Endodermal cell (in vitro differentiated cells): ENCODE data around the gene LIPT2. TPM values are rescaled to one million over a fixed set of nuclear protein-coding genes. Genes with fewer than 3 reads are reported as not detected.

Source experiments
- DNase-seq: peaks from one replicate; pipeline ENCODE4 v3.0.0-alpha.2; 2017
- H3K27ac ChIP-seq: 2 replicates; pipeline ENCODE4 v1.5.1; 2013; ENCODE audit warnings: mild to moderate bottlenecking, low read depth, low read length, moderate library complexity
- H3K27me3 ChIP-seq: 2 replicates; pipeline ENCODE4 v1.6.1; 2013; ENCODE audit warnings: mild to moderate bottlenecking, low read length, moderate library complexity; ENCODE audit not compliant: insufficient read depth, control insufficient read depth, poor library complexity, severe bottlenecking
- H3K36me3 ChIP-seq: 2 replicates; pipeline ENCODE4 v1.7.0; 2013; ENCODE audit warnings: mild to moderate bottlenecking, low read length, moderate library complexity; ENCODE audit not compliant: control insufficient read depth, insufficient read depth
- H3K4me1 ChIP-seq: one replicate; pipeline ENCODE4 v1.7.0; 2013; ENCODE audit warnings: low read length; ENCODE audit not compliant: control insufficient read depth, insufficient read depth
- H3K4me3 ChIP-seq: 2 replicates; pipeline ENCODE4 v1.5.1; 2013; ENCODE audit warnings: mild to moderate bottlenecking, low read length, moderate library complexity
- H3K9ac ChIP-seq: 2 replicates; pipeline ENCODE4 v1.6.1; 2013; ENCODE audit warnings: mild to moderate bottlenecking, low read length, moderate library complexity; ENCODE audit not compliant: poor library complexity, severe bottlenecking; ENCODE audit errors: extremely low read depth
- H3K9me3 ChIP-seq: 2 replicates; pipeline ENCODE4 v1.6.1; 2013; ENCODE audit warnings: mild to moderate bottlenecking, low read length, moderate library complexity; ENCODE audit not compliant: control insufficient read depth
- H3K27ac Mint-ChIP-seq: 2 replicates; pipeline ENCODE4 v1.8.0; 2020; ENCODE audit warnings: mixed read lengths
- H3K27me3 Mint-ChIP-seq: 2 replicates; pipeline ENCODE4 v1.8.0; 2021; ENCODE audit warnings: mild to moderate bottlenecking, mixed read lengths; ENCODE audit not compliant: insufficient read depth
- H3K36me3 Mint-ChIP-seq: 2 replicates; pipeline ENCODE4 v1.8.0; 2020; ENCODE audit warnings: low read depth, mixed read lengths
- H3K4me1 Mint-ChIP-seq: 2 replicates; pipeline ENCODE4 v1.8.0; 2020; ENCODE audit warnings: mixed read lengths
- H3K4me3 Mint-ChIP-seq: 2 replicates; pipeline ENCODE4 v1.8.0; 2020; ENCODE audit warnings: mild to moderate bottlenecking, moderate library complexity, mixed read lengths
- H3K9me3 Mint-ChIP-seq: 2 replicates; pipeline ENCODE4 v1.8.0; 2020; ENCODE audit warnings: mild to moderate bottlenecking, mixed read lengths
- CTCF ChIP-seq: fragments of 200-600 bp; sonication (generic); conservative IDR thresholded peaks from 2 replicates; pipeline ENCODE4 v1.5.0; 2021; ENCODE audit warnings: antibody characterized with exemption, mild to moderate bottlenecking
- WGBS, 2 experiments: methylation state at CpG; one replicate each; pipeline versions ENCODE4 v1.1.5 to v1.1.7; 2013; ENCODE audit warnings: missing lambda C conversion rate in 2 of 2, mixed read lengths in 1 of 2; ENCODE audit not compliant: insufficient coverage in 1 of 2, insufficient read length in 1 of 2; 5-methylcytosine and 5-hydroxymethylcytosine counted together
- total RNA-seq, 2 donors: library from RNA; stranded (reverse); fragmentation: NEBNext Ultra II Directional in 1 of 2; extraction: Animal tissue kit (Norgen Biotek cat#: 25700) in 1 of 2; gene quantifications; 2 replicates in 1 of 2; 3 replicates in 1 of 2; pipeline ENCODE4 v1.2.1, GENCODE V29; 2021

The LIPT2 gene
- total RNA-seq, 2 donors from 2014 or later, result 6.7 to 9.4 TPM

DNA sequence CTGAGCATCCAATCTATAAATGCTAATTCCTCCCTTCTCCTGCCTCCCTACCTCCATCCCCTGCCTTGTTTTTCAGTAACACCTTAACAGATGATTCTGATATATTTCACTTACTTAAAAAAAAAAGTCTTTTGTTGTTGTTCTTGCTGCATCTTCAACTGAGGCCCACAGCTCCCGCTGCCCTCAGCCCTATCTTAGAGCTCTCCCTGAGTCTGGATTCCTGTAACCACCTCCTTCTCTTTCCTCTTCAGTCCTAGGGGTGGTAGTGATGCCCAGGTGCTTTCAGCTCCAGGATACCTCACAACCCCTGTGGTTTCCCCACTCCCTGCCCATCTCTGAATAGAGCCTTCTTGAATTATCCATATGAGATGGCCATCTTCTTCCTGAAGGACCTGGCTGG is 22.5 kb downstream of the LIPT2 start:
- H3K27ac Mint-ChIP-seq, result no peak overlapping the region
- DNase-seq, result no peak
- no peak overlapping the region for H3K9ac ChIP-seq
- peaks cover 5% of the 10 kb centered on the region for H3K4me1 ChIP-seq
- no peak overlapping the region for H3K4me3 Mint-ChIP-seq
- H3K36me3 Mint-ChIP-seq, result no peaks in the 10 kb centered on the region
- no peaks in the 10 kb centered on the region for H3K36me3 ChIP-seq
- H3K27me3 ChIP-seq, result no peaks in the 10 kb centered on the region
- no peaks in the 10 kb centered on the region for H3K9me3 Mint-ChIP-seq
- peaks cover 2% of the 10 kb centered on the region for H3K27me3 Mint-ChIP-seq
- WGBS, 2 experiments, result 86% methylated on average over 1 of the region's 1 CpG; no CpG with 5 or more reads in 1 of the 2 experiments
- H3K9me3 ChIP-seq, result no peaks in the 10 kb centered on the region
- no peak for TF ChIP-seq CTCF
- H3K27ac ChIP-seq, result no peak overlapping the region
- peaks cover 33% of the 10 kb centered on the region for H3K4me1 Mint-ChIP-seq
- no peak overlapping the region for H3K4me3 ChIP-seq

DNA sequence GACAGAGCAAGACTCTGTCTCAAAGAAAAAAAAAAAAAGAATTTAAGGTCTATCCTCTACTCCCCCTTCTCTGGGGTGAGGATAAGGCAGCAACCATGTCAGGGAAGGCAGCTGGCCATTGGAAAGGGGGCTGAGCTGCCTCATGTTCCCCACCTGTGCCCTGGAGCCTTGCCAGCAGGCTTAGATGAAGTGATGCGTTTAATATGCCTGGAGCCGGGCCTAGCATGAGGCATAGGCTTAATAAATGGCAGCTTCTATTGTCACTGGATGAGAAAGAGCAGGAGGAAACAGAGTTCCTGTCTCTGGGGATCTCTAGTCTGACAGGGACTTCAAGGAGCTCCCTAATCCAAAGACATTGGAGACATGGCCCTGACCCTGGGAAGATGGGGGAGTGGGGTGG is 23.0 kb downstream of the LIPT2 start:
- Histone ChIP-seq H3K36me3 (no peaks in the 10 kb centered on the region), H3K4me1 (peaks cover 5% of the 10 kb centered on the region), H3K27ac (no peak overlapping the region), H3K4me3 (no peak overlapping the region), H3K9ac (no peak overlapping the region), H3K27me3 (no peaks in the 10 kb centered on the region), H3K9me3 (no peaks in the 10 kb centered on the region)
- DNase-seq, result no peak
- Mint-ChIP-seq H3K9me3 (no peaks in the 10 kb centered on the region), H3K36me3 (no peaks in the 10 kb centered on the region), H3K27ac (no peak overlapping the region), H3K27me3 (peaks cover 2% of the 10 kb centered on the region), H3K4me1 (peaks cover 36% of the 10 kb centered on the region), H3K4me3 (no peak overlapping the region)
- no peak for TF ChIP-seq CTCF
- WGBS, 2 experiments, result 83 to 88% methylated on average over 1 to 2 of the region's 2 CpGs

DNA sequence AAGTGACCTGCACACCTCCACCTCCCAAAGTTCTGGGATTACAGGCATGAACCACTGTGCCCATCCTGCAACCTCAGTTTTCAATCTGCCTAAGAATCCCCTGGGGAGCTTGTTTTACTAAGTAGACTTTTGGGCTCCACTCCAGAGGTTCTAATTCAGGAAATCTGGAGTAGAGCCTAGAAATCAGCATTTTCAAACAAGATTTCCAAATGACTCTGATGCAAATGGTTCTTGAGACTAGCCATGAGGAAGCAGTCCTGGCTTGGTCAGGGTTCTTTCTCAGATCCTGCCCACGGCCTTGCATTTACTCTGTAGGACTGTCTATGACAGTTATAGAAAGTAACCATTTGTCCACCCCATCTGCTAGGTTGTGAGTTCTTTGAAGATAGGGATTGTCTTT is 24.6 kb downstream of the LIPT2 start:
- DNase-seq, result no peak
- WGBS, 2 experiments, result 100% methylated on average over 1 of the region's 1 CpG; no CpG with 5 or more reads in 1 of the 2 experiments
- Mint-ChIP-seq H3K27ac (no peak overlapping the region), H3K4me3 (no peak overlapping the region), H3K27me3 (peaks cover 4% of the 10 kb centered on the region), H3K36me3 (peaks cover 3% of the 10 kb centered on the region), H3K9me3 (no peaks in the 10 kb centered on the region), H3K4me1 (peaks cover 28% of the 10 kb centered on the region)
- Histone ChIP-seq H3K36me3 (no peaks in the 10 kb centered on the region), H3K4me3 (no peak overlapping the region), H3K27me3 (no peaks in the 10 kb centered on the region), H3K9ac (no peak overlapping the region), H3K9me3 (no peaks in the 10 kb centered on the region), H3K27ac (no peak overlapping the region), H3K4me1 (peaks cover 5% of the 10 kb centered on the region)
- TF ChIP-seq CTCF, result no peak
